Neural cell (in vitro differentiated cells): ENCODE results near the gene RFX4. TPM values are rescaled to one million over a fixed set of nuclear protein-coding genes. Genes with fewer than 3 reads are reported as not detected.

ENCODE experiments used
- H2AFZ ChIP-seq: fragments of 200-600, 300-800 bp; sonication (generic), shearing (Covaris generic); 2 replicates; pipeline ENCODE4 v1.6.0; 2014; ENCODE audit warnings: low read depth, mild to moderate bottlenecking, antibody characterized with exemption, low read length, moderate library complexity
- H3F3A ChIP-seq: fragments of 200-600 bp; shearing (Covaris generic); 2 replicates; pipeline ENCODE4 v1.6.1; 2016; ENCODE audit warnings: mild to moderate bottlenecking, moderate library complexity, mixed read lengths, antibody characterized with exemption, low read length; ENCODE audit not compliant: insufficient read depth, poor library complexity, severe bottlenecking
- H3K27ac ChIP-seq: fragments of 200-600, 300-800 bp; sonication (generic), shearing (Covaris generic); 2 replicates; pipeline ENCODE4 v1.5.1; 2014; ENCODE audit warnings: mild to moderate bottlenecking, low read length, moderate library complexity
- H3K27me3 ChIP-seq: fragments of 300-800, 200-600 bp; sonication (generic), shearing (Covaris generic); 2 replicates; pipeline ENCODE4 v1.6.0; 2014; ENCODE audit warnings: mild to moderate bottlenecking, low read depth, low read length, moderate library complexity; ENCODE audit not compliant: insufficient read depth
- H3K36me3 ChIP-seq: fragments of 300-800, 200-600 bp; sonication (generic), shearing (Covaris generic); 2 replicates; pipeline ENCODE4 v1.5.1; 2014; ENCODE audit warnings: mild to moderate bottlenecking, antibody characterized with exemption, low read length, moderate library complexity; ENCODE audit not compliant: insufficient read depth
- H3K4me2 ChIP-seq: fragments of 300-800, 200-600 bp; sonication (generic), shearing (Covaris generic); 2 replicates; pipeline ENCODE4 v1.6.0; 2014; ENCODE audit warnings: mild to moderate bottlenecking, low read length
- H3K4me3 ChIP-seq: fragments of 300-800, 200-600 bp; sonication (generic), shearing (Covaris generic); 2 replicates; pipeline ENCODE4 v1.5.1; 2014; ENCODE audit warnings: mild to moderate bottlenecking, low read length, moderate library complexity
- H3K79me2 ChIP-seq: fragments of 200-600 bp; shearing (Covaris generic); replicated peaks from 2 replicates; pipeline ENCODE4 v1.6.0; 2014; ENCODE audit warnings: mild to moderate bottlenecking, low read length, moderate library complexity; ENCODE audit not compliant: insufficient read depth
- H3K9ac ChIP-seq: fragments of 300-800, 200-600 bp; sonication (generic), shearing (Covaris generic); 2 replicates; pipeline ENCODE4 v1.6.1; 2016; ENCODE audit warnings: mild to moderate bottlenecking, low read length, mixed read lengths
- H3K9me2 ChIP-seq: fragments of 200-600 bp; shearing (Covaris generic); 2 replicates; pipeline ENCODE4 v1.6.1; 2016; ENCODE audit warnings: mild to moderate bottlenecking, low read length, mixed read lengths; ENCODE audit not compliant: insufficient read depth
- H3K9me3 ChIP-seq: fragments of 200-600, 300-800 bp; sonication (generic), shearing (Covaris generic); 2 replicates; pipeline ENCODE4 v1.6.1; 2016; ENCODE audit warnings: mild to moderate bottlenecking, mixed run types, low read length, moderate library complexity, mixed read lengths
- H4K20me1 ChIP-seq: fragments of 200-600 bp; shearing (Covaris generic); 2 replicates; pipeline ENCODE4 v1.6.1; 2016; ENCODE audit warnings: mild to moderate bottlenecking, mixed run types; ENCODE audit not compliant: insufficient read depth
- EP300 ChIP-seq: fragments of 450-650 bp; conservative IDR thresholded peaks from 2 replicates; pipeline ENCODE4 v1.6.1; 2014; ENCODE audit warnings: antibody characterized with exemption, mild to moderate bottlenecking, moderate library complexity; ENCODE audit not compliant: poor library complexity, severe bottlenecking
- EZH2 ChIP-seq: fragments of 200-600, 300-800 bp; shearing (Covaris generic), sonication (generic); IDR thresholded peaks from 2 replicates; pipeline ENCODE4 v1.6.1; 2014; ENCODE audit warnings: antibody characterized with exemption, low read length, borderline replicate concordance, mild to moderate bottlenecking; ENCODE audit not compliant: insufficient read depth, poor library complexity, severe bottlenecking
- MXI1 ChIP-seq: fragments of 450-650 bp; conservative IDR thresholded peaks from 2 replicates; pipeline ENCODE4 v1.6.1; 2014; ENCODE audit warnings: antibody characterized with exemption, mild to moderate bottlenecking; ENCODE audit not compliant: poor library complexity, severe bottlenecking
- POLR2AphosphoS5 ChIP-seq: IDR thresholded peaks from 2 replicates; pipeline ENCODE4 v1.6.1; 2012
- RAD21 ChIP-seq: fragments of 450-650 bp; conservative IDR thresholded peaks from 2 replicates; pipeline ENCODE4 v1.6.1; 2014; ENCODE audit warnings: antibody characterized with exemption, mild to moderate bottlenecking, moderate library complexity
- SMC3 ChIP-seq: fragments of 450-650 bp; conservative IDR thresholded peaks from 2 replicates; pipeline ENCODE4 v1.6.1; 2014; ENCODE audit warnings: antibody characterized with exemption, mild to moderate bottlenecking, moderate library complexity; ENCODE audit not compliant: poor library complexity
- TAF1 ChIP-seq: IDR thresholded peaks from 2 replicates; pipeline ENCODE4 v1.6.1; 2012; ENCODE audit warnings: low read depth
- polyA plus RNA-seq: library from polyadenylated mRNA; depleted of rRNA; stranded (reverse); fragments of >200 nt; gene quantifications from 2 replicates; pipeline ENCODE4 v1.2.3, GENCODE V29; 2014
- TF ChIP-seq, protein P1 (sequence below): fragments of 450-650 bp; IDR thresholded peaks from 2 replicates; pipeline ENCODE4 v1.5.1; 2014; ENCODE audit warnings: antibody characterized with exemption, mild to moderate bottlenecking, moderate library complexity; ENCODE audit not compliant: poor library complexity, severe bottlenecking
- TF ChIP-seq, protein P2 (sequence below): IDR thresholded peaks from 2 replicates; pipeline ENCODE4 v1.6.1; 2012; ENCODE audit warnings: borderline replicate concordance

Gene RFX4
- polyA plus RNA-seq, 1 donor from 2014 or later, result 0.22 TPM

DNA sequence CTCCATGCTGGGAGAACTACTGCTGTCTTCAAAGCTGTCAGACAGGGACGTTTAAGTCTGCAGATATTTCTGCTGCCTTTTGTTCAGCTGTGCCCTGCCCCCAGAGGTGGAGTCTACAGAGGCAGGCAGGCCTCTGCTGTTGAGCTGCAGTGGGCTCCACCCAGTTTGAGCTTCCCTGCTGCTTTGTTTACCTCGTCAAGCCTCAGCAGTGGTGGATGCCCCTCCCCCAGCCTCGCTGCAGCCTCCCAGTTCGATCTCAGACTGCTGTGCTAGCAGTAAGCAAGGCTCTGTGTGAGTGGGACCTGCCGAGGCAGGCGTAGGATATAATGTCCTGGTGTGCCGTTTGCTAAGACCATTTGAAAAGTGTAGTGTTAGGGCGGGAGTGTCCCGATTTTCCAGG, 31.4 kb upstream of the RFX4 start:
- Histone ChIP-seq H3K9me3 (no peaks in the 10 kb centered on the region), H3K9ac (no peak overlapping the region), H3K9me2 (no peaks in the 10 kb centered on the region), H3K27ac (no peak overlapping the region), H3K27me3 (no peaks in the 10 kb centered on the region), H4K20me1 (no peaks in the 10 kb centered on the region), H3F3A (no peaks in the 10 kb centered on the region), H3K79me2 (no peaks in the 10 kb centered on the region), H3K36me3 (no peaks in the 10 kb centered on the region), H3K4me2 (no peak overlapping the region), H2AFZ (no peak overlapping the region), H3K4me3 (no peak overlapping the region)
- TF ChIP-seq SMC3 (no peak), RAD21 (no peak), POLR2AphosphoS5 (no peak), EZH2 (no peak), EP300 (no peak), MXI1 (no peak), TAF1 (no peak)
- TF ChIP-seq, protein P1, sequence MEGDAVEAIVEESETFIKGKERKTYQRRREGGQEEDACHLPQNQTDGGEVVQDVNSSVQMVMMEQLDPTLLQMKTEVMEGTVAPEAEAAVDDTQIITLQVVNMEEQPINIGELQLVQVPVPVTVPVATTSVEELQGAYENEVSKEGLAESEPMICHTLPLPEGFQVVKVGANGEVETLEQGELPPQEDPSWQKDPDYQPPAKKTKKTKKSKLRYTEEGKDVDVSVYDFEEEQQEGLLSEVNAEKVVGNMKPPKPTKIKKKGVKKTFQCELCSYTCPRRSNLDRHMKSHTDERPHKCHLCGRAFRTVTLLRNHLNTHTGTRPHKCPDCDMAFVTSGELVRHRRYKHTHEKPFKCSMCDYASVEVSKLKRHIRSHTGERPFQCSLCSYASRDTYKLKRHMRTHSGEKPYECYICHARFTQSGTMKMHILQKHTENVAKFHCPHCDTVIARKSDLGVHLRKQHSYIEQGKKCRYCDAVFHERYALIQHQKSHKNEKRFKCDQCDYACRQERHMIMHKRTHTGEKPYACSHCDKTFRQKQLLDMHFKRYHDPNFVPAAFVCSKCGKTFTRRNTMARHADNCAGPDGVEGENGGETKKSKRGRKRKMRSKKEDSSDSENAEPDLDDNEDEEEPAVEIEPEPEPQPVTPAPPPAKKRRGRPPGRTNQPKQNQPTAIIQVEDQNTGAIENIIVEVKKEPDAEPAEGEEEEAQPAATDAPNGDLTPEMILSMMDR, result no peak
- TF ChIP-seq, protein P2, sequence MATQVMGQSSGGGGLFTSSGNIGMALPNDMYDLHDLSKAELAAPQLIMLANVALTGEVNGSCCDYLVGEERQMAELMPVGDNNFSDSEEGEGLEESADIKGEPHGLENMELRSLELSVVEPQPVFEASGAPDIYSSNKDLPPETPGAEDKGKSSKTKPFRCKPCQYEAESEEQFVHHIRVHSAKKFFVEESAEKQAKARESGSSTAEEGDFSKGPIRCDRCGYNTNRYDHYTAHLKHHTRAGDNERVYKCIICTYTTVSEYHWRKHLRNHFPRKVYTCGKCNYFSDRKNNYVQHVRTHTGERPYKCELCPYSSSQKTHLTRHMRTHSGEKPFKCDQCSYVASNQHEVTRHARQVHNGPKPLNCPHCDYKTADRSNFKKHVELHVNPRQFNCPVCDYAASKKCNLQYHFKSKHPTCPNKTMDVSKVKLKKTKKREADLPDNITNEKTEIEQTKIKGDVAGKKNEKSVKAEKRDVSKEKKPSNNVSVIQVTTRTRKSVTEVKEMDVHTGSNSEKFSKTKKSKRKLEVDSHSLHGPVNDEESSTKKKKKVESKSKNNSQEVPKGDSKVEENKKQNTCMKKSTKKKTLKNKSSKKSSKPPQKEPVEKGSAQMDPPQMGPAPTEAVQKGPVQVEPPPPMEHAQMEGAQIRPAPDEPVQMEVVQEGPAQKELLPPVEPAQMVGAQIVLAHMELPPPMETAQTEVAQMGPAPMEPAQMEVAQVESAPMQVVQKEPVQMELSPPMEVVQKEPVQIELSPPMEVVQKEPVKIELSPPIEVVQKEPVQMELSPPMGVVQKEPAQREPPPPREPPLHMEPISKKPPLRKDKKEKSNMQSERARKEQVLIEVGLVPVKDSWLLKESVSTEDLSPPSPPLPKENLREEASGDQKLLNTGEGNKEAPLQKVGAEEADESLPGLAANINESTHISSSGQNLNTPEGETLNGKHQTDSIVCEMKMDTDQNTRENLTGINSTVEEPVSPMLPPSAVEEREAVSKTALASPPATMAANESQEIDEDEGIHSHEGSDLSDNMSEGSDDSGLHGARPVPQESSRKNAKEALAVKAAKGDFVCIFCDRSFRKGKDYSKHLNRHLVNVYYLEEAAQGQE, result no peak

DNA sequence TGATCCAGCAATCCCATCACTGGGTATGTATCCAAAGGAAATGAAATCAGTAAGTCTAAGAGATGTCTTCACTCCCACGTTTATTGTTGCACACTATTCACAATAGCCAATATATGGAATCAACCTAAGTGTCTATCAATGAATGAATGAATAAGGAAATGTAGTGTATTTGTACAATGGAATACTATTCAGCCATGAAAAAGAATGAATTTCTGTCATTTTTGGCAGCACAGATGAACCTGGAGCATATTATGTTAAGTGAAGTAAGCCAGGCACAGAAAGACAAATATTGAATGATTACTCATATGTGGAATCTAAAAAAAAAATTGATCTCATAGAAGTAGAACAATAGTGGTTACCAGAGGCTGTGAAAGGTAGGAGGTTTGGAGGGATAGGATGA, 30.6 kb upstream of the RFX4 start:
- Histone ChIP-seq H3K9me3 (no peaks in the 10 kb centered on the region), H2AFZ (no peak overlapping the region), H3K27ac (no peak overlapping the region), H3K79me2 (no peaks in the 10 kb centered on the region), H3K4me3 (no peak overlapping the region), H3F3A (no peaks in the 10 kb centered on the region), H4K20me1 (no peaks in the 10 kb centered on the region), H3K9me2 (no peaks in the 10 kb centered on the region), H3K4me2 (no peak overlapping the region), H3K36me3 (no peaks in the 10 kb centered on the region), H3K27me3 (no peaks in the 10 kb centered on the region), H3K9ac (no peak overlapping the region)
- no peak for TF ChIP-seq MXI1
- no peak for TF ChIP-seq EP300
- TF ChIP-seq SMC3, result no peak
- TF ChIP-seq EZH2, result no peak
- no peak for TF ChIP-seq POLR2AphosphoS5
- no peak for TF ChIP-seq RAD21
- TF ChIP-seq, protein P1, result no peak
